Globus pallidus (tissue), 1 donor: Measurements from ENCODE around the gene MRLN.
"Not testable (repeated sequence)": the region's sequence is repeated elsewhere in the genome, so short reads cannot be mapped to it uniquely, and the experiment has no call there.

Experiments used
- DNase-seq: peaks from one replicate; pipeline ENCODE4 v3.0.0-alpha.2; 2015; ENCODE audit warnings: low spot score

Gene MRLN

GRCh38 chr10:59753267-59753666, at the start of gene MRLN:
TSS of gene MRLN (minus strand) at chr10:59753455.
- no peak for DNase-seq

GRCh38 chr10:59801171-59801570, 47.9 kb upstream of the MRLN start:
- no peak for DNase-seq

- DNase-seq, result no peak
Measured at GRCh38 chr10:59799421-59799820, 46.2 kb upstream of the MRLN start.

- no peak for DNase-seq
Measured at GRCh38 chr10:59793919-59794318, 40.7 kb upstream of the MRLN start.

GRCh38 chr10:59792812-59793211, 39.6 kb upstream of the MRLN start:
- DNase-seq, result no peak

GRCh38 chr10:59791601-59792000, 38.3 kb upstream of the MRLN start:
- no peak for DNase-seq

- DNase-seq, result not testable (repeated sequence)
Measured at GRCh38 chr10:59790080-59790479, 36.8 kb upstream of the MRLN start.

GRCh38 chr10:59788914-59789313, 35.7 kb upstream of the MRLN start:
- not testable (repeated sequence) for DNase-seq

- DNase-seq, result not testable (repeated sequence)
Measured at GRCh38 chr10:59787032-59787431, 33.8 kb upstream of the MRLN start.

GRCh38 chr10:59785476-59785875, 32.2 kb upstream of the MRLN start:
- DNase-seq, result not testable (repeated sequence)

- DNase-seq, result no peak
Measured at GRCh38 chr10:59781511-59781910, 28.3 kb upstream of the MRLN start.

- no peak for DNase-seq
Measured at GRCh38 chr10:59779756-59780533, 26.7 kb upstream of the MRLN start.

- DNase-seq, result no peak
Measured at GRCh38 chr10:59774451-59774850, 21.2 kb upstream of the MRLN start.

- DNase-seq, result no peak
Measured at GRCh38 chr10:59773088-59773487, 19.8 kb upstream of the MRLN start.

GRCh38 chr10:59771162-59771807, 18.0 kb upstream of the MRLN start:
- DNase-seq, result no peak

- DNase-seq, result no peak
Measured at GRCh38 chr10:59770689-59771088, 17.4 kb upstream of the MRLN start.

GRCh38 chr10:59762505-59762904, 9.2 kb upstream of the MRLN start:
- DNase-seq, result no peak

GRCh38 chr10:59757966-59758365, 4.7 kb upstream of the MRLN start:
- no peak for DNase-seq

- no peak for DNase-seq
Measured at GRCh38 chr10:59754951-59755350, 1.7 kb upstream of the MRLN start.

GRCh38 chr10:59752278-59752940, 846 bp downstream of the MRLN start:
- DNase-seq, result no peak

GRCh38 chr10:59750155-59750945, 2.9 kb downstream of the MRLN start:
- no peak for DNase-seq

- DNase-seq, result no peak
Measured at GRCh38 chr10:59748834-59749233, 4.4 kb downstream of the MRLN start.
